ENCODE data around the gene PRDM12.

PRDM12 gene

DNA sequence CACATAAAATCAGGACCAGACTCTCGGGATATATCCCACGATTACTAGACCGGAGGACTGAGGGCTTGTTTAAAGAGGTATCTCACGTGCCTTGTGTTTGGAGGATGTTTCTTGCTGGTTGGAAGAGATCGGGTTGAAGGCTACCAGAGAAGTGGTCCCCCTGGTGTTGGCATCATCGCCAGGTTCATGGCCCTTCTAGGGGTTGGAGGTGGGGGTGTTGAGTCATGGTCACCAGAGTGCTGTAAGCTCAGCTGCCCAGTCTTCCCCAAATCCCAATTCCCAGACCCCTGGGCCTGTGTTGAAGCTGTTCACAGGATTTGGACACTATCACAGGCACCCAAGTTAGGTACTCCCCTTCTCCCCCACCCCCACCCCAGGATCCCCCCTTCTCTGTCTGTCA lies 29.1 kb upstream of the PRDM12 start (continued):
- TF ChIP-seq, protein P1, sequence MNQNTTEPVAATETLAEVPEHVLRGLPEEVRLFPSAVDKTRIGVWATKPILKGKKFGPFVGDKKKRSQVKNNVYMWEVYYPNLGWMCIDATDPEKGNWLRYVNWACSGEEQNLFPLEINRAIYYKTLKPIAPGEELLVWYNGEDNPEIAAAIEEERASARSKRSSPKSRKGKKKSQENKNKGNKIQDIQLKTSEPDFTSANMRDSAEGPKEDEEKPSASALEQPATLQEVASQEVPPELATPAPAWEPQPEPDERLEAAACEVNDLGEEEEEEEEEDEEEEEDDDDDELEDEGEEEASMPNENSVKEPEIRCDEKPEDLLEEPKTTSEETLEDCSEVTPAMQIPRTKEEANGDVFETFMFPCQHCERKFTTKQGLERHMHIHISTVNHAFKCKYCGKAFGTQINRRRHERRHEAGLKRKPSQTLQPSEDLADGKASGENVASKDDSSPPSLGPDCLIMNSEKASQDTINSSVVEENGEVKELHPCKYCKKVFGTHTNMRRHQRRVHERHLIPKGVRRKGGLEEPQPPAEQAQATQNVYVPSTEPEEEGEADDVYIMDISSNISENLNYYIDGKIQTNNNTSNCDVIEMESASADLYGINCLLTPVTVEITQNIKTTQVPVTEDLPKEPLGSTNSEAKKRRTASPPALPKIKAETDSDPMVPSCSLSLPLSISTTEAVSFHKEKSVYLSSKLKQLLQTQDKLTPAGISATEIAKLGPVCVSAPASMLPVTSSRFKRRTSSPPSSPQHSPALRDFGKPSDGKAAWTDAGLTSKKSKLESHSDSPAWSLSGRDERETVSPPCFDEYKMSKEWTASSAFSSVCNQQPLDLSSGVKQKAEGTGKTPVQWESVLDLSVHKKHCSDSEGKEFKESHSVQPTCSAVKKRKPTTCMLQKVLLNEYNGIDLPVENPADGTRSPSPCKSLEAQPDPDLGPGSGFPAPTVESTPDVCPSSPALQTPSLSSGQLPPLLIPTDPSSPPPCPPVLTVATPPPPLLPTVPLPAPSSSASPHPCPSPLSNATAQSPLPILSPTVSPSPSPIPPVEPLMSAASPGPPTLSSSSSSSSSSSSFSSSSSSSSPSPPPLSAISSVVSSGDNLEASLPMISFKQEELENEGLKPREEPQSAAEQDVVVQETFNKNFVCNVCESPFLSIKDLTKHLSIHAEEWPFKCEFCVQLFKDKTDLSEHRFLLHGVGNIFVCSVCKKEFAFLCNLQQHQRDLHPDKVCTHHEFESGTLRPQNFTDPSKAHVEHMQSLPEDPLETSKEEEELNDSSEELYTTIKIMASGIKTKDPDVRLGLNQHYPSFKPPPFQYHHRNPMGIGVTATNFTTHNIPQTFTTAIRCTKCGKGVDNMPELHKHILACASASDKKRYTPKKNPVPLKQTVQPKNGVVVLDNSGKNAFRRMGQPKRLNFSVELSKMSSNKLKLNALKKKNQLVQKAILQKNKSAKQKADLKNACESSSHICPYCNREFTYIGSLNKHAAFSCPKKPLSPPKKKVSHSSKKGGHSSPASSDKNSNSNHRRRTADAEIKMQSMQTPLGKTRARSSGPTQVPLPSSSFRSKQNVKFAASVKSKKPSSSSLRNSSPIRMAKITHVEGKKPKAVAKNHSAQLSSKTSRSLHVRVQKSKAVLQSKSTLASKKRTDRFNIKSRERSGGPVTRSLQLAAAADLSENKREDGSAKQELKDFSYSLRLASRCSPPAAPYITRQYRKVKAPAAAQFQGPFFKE (tag by site-specific recombination; IDR thresholded peaks at IDR 0.05; ENCODE audit: borderline replicate concordance) = no peak
- no peak for TF ChIP-seq ZNF626 (tag by site-specific recombination; IDR thresholded peaks at IDR 0.05)

- CTCF ChIA-PET = interaction anchor here (1.0 to 2.4 kb wide), 2 partner anchors 47 to 48 kb away, joined by 3 to 9 read pairs; no protein-coding TSS in a partner anchor
- Histone ChIP-seq H3K36me3 (ENCODE audit: control insufficient read depth in 2 of 2, insufficient read depth in 1 of 2, low read length in 2 of 2) (peaks cover 0 to 70% of the 10 kb centered on the region in 2 experiments; a peak in 2 of 3 replicates), H3K9me3 (ENCODE audit: control insufficient read depth, insufficient read depth, low read depth, low read length) (no peaks in the 10 kb centered on the region), H3K27ac (ENCODE audit: extremely low read depth, low read depth, low read length) (no peak overlapping the region), H3K4me1 (ENCODE audit: control insufficient read depth, insufficient read depth, low read length) (no peaks in the 10 kb centered on the region), H3K4me3 (ENCODE audit: low read depth, low read length) (no peak overlapping the region)
- TF ChIP-seq AEBP2 (tag by site-specific recombination; IDR thresholded peaks at IDR 0.05; ENCODE audit: borderline replicate concordance) = no peak
- TF ChIP-seq ZNF701 (tag by site-specific recombination; IDR thresholded peaks at IDR 0.05) = no peak
- POLR2A ChIA-PET = interaction anchor here (0.6 kb wide), 1 partner anchor 70 kb away, joined by 3 read pairs; no protein-coding TSS in a partner anchor
Observed at GRCh38 chr9:130635721-130636647, 28.4 kb upstream of the PRDM12 start.

DNA sequence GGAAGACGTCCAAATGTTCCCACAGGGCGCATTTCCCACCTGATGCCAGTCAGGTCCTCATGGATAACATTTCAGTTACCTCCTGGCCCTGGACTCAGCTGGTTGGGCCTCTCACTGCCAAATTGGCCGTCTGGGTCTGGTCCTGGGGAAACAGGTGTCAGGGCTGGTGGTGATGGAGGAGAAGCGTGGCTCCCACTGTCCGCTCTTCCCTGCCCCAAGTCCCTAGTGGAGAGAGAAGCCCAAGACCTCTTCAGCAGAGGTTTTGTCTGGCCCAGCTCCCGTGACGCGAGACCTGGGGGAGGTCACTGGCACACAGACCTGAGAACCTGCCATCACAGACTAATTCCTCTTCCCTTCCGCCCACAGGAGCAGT lies 27.8 kb upstream of the PRDM12 start:
- ChIA-PET CTCF (interaction anchor here (2.4 kb wide), 1 partner anchor 46 kb away, joined by 9 read pairs; no protein-coding TSS in a partner anchor), POLR2A (interaction anchor here (0.6 kb wide), 1 partner anchor 71 kb away, joined by 3 read pairs; no protein-coding TSS in a partner anchor)
- no peaks in the 10 kb centered on the region for H3K4me1 ChIP-seq (ENCODE audit: control insufficient read depth, insufficient read depth, low read length)
- TF ChIP-seq ZNF555 (tag by site-specific recombination; conservative IDR thresholded peaks at IDR 0.05) (no peak), PRDM1 (tag by site-specific recombination; IDR thresholded peaks at IDR 0.05) (no peak), ZNF266 (tag by site-specific recombination; IDR thresholded peaks at IDR 0.05; ENCODE audit: low read depth) (no peak), ZFP3 (tag by site-specific recombination; IDR thresholded peaks at IDR 0.05; ENCODE audit: low read depth) (no peak)
- no peak overlapping the region for H3K4me3 ChIP-seq (ENCODE audit: low read depth, low read length)
- no peak overlapping the region for H3K27ac ChIP-seq (ENCODE audit: extremely low read depth, low read depth, low read length)
- peaks cover 0 to 63% of the 10 kb centered on the region in 2 experiments; a peak in 2 of 3 replicates for H3K36me3 ChIP-seq (ENCODE audit: control insufficient read depth in 2 of 2, insufficient read depth in 1 of 2, low read length in 2 of 2)
- no peaks in the 10 kb centered on the region for H3K9me3 ChIP-seq (ENCODE audit: control insufficient read depth, insufficient read depth, low read depth, low read length)

All from HEK293 (cell line).